NCI-H2107 treated with DMSO at 0.1 percent for 48 hours (cell line): Measurements from ENCODE around the gene CYBA.

Experiments
- DNase-seq: peaks from one replicate; lab custom pipeline; 2025; ENCODE audit not compliant: unreplicated experiment; lab: John Stamatoyannopoulos, UW

Gene CYBA

GRCh38 chr16:88631920-88632586 lies 18.8 kb downstream of the CYBA start:
- no peak for DNase-seq

- no peak for DNase-seq
These were observed 19.5 kb downstream of the CYBA start for GRCh38 chr16:88631384-88631783.

GRCh38 chr16:88630941-88631340 lies 19.9 kb downstream of the CYBA start:
- DNase-seq: no peak

GRCh38 chr16:88630433-88630832 lies 20.4 kb downstream of the CYBA start:
- no peak for DNase-seq

GRCh38 chr16:88629835-88630234 lies 21.0 kb downstream of the CYBA start:
- no peak for DNase-seq

GRCh38 chr16:88628512-88628974 lies 22.3 kb downstream of the CYBA start:
- DNase-seq: no peak

- DNase-seq: no peak
These were observed 23.1 kb downstream of the CYBA start for GRCh38 chr16:88627531-88628411.

GRCh38 chr16:88626646-88627045 lies 24.2 kb downstream of the CYBA start:
- DNase-seq: no peak

- DNase-seq: no peak
These were observed 25.8 kb downstream of the CYBA start for GRCh38 chr16:88624977-88625576.

- DNase-seq: no peak
These were observed 26.4 kb downstream of the CYBA start for GRCh38 chr16:88624481-88624880.

- DNase-seq: no peak
These were observed 27.0 kb downstream of the CYBA start for GRCh38 chr16:88623858-88624257.

- no peak for DNase-seq
These were observed 28.0 kb downstream of the CYBA start for GRCh38 chr16:88622866-88623265.

- DNase-seq: no peak
These were observed 28.7 kb downstream of the CYBA start for GRCh38 chr16:88622125-88622524.

GRCh38 chr16:88619859-88620815 lies 30.7 kb downstream of the CYBA start:
- no peak for DNase-seq

GRCh38 chr16:88618956-88619667 lies 31.7 kb downstream of the CYBA start:
- no peak for DNase-seq

- no peak for DNase-seq
These were observed 32.5 kb downstream of the CYBA start for GRCh38 chr16:88618182-88618955.

GRCh38 chr16:88617268-88618031 lies 33.4 kb downstream of the CYBA start:
- DNase-seq: peak; percentile 63

GRCh38 chr16:88616736-88617135 lies 34.1 kb downstream of the CYBA start:
- no peak for DNase-seq

- DNase-seq: no peak
These were observed 34.5 kb downstream of the CYBA start for GRCh38 chr16:88616320-88616719.
